HG02840 (cell line): ENCODE measurements around the gene NANOS2.

Source experiments
- ATAC-seq: cut with Tn5 transposase; IDR thresholded peaks from one replicate; pipeline ENCODE4 v1.9.1; 2021; ENCODE audit warnings: mild to moderate bottlenecking, moderate library complexity, moderate number of reproducible peaks; ENCODE audit not compliant: unreplicated experiment, low FRiP score

Gene NANOS2

DNA sequence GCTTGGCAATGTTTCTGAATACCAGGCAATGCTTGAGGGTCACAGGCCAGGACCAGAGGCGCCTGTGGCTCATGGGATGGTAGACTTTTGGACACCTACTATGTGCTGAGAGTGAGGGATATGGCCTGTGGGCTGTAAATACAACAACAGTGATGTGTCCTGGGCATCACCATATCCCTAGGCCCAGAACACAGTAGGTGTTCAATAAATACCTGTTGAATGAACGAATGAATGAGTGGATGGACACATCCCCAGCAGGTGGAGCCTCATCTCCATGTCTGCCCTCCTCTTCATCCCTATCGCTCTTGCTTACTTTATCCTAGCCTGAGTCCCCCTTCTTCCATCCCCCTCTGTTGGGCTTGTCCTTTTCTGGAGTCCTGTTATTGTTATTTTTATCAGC lies 16.5 kb upstream of the NANOS2 start:
- ATAC-seq = no peak

DNA sequence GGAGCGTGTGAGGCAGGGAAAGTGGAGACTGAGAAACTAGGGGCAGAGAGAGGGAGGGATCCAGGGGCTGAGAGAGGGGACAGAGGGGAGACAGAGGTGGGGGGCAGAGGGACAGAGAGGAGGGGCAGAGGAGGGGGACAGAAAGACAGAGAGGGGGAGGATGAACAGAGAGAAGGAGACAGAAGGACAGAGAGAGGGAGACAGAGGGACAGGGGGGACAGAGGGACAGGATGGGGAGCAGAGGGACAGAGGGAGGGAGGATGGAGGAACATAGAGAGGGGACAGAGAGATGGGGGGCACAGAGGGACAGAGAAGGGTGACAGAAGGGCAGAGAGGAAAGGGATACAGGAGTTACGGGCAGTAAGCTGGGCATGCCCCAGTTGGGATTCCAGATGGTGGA lies 14.7 kb upstream of the NANOS2 start:
- no peak for ATAC-seq

DNA sequence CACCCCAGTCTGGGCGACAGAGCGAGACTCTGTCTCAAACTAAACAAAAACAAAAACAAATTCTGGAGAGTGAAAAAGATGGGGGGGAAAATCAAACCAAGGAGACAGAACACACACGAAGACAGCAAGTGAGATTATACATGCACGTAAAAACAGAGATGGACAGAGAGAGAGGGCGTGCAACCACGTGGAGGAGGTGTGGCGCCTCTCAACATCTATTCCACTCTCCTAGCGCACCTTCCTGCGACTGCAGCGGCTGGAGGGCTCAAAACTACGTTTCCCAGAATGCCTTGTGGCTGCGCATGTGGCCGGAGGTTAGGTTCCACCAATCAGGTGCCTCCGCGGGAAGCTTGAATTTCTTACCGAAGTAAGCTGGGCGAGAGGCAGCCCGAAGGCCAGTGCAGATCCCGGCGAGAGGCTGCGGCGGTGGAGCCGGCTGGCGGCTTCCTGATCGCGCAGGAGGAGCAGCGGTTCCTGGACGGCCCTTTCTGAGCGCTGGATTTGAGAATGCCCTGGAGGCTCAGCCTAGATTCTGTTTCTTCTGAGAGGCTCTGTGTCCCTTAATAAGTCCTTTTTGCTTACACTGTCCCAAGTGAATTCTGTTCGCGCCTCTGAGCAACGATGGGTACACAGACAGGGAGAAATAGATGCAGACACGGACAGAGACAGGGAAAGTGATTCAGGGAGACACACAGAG lies 13.1 kb upstream of the NANOS2 start:
- ATAC-seq = no peak

DNA sequence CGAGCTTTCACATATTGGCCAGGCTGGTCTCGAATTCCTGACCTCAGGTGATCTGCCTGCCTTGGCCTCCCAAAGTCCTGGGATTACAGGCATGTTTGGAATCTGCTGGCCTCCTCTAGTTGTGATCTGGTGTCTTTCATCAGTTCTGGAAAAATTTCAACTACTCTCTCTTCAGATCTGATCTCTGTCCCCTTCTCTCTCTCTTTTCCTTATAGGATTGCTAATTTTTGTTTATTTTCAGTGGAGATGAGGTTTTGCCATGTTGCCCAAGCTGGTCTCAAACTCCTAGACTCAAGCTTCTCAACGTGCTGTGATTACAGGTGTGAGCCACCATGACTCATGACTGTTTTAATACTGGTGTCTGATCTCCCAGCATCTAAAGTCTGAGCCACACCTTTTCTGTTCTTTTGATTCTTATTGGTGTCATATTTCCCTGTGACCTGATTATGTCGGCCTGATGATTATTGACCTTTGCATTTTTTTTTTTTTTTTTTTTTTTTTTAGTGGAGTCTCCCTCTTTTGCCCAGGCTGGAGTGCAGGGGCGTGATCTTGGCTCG lies 10.4 kb upstream of the NANOS2 start:
- no peak for ATAC-seq

DNA sequence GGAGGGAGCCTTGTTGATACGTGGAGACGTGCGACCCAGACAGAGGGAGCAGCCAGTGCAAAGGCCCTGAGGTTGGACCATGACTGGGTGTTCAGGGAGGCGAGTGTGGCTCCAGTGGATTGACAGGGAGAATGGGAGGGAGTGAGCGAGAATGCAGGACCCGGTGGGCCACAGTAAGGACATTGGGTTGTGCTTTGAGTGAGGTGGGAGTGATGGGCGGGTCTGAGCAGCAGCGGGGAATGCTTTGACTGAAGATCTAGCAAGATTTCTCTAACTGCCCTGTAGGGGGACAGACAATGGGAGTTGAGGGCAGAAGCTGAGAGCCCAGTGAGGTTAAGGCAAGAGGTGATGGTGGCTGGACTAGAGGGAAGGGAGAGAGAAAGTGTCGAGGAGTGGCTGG lies 7.7 kb upstream of the NANOS2 start:
- no peak for ATAC-seq

DNA sequence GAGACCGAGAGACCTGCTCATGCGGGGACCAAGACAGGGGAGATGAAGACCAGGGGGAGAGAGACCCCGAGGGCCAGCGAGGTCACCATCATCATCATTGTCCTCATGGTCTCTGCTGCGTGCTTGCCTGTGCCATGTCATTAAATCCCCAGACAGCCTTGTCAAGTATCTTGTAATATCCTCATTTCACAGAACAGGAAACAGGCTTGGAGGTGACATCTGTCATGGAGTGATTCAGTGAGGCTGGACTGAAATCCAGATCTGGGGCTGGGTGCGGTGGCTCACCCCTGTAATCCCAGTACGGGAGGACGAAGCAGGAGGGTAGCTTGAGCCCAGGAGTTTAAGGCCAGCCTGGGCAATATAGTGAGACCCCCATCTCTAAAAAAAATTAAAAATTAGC lies 5.9 kb upstream of the NANOS2 start:
- no peak for ATAC-seq

DNA sequence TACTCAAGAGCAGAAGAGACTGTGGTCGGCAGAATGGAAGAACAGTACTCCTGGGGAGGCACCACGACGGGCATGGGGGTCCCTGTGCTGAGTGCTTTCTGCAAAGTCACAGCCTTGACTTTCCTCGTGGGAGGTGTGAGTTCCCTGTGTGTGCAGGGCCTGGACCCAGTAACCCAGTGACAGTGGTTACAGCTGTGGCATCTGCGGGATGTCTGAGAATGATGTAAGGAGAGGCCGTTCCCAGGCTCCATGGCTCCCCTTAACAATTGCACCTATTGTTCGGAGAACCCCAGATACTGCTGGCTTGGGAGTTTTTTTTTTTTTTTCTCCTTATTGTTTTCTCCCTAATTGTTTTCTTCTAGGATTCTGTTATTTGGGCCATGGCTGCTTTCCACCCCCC lies 5.1 kb upstream of the NANOS2 start:
- no peak for ATAC-seq

DNA sequence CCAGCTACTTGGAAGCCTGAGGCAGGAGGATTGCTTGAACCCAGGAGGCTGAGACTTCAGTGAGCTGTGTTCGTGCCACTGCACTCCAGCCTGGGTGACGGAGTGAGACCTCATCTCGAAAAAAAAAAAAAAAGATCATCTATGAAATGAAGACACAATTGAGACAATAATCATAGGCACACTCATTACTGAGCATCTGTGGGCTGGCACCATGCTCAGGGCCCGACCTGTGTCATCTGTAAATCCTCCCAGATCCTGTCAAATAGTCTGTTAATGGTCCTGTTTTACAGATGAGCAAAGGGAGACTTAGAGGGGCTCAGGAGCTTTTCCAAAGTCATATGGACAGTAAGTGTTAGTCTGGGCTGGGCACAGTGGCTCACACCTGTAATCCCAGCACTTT lies 4.1 kb upstream of the NANOS2 start:
- no peak for ATAC-seq

DNA sequence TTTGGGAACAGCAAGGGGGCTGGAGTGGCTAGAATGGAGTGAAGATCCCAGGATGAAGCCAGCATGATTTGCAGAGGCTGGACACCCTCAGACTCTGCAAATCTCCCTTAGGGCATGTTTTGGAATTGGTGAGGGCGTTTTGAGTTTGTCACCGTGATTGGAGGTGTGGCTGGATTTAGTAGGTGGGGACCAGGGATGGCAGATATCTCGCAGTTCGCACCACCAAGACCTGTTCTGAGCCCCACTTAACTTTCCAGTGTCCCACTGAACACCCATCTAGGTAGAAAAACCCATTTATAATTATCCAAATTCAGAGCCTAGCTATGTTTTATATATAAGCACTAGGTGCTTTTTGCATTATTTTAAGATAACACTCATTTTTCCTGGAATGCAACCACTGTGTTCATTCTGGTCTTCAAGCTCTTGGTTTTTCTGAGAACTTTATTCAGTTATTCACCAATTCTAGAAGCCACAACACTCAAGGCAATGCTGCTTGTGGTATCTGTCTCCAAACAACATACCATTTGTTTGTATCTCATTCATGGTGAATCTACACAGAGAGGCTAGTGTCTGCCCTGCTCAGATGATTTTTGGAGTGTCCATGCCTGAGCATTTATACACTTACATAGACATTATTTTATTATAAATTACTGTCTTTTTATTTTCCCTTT lies 3.0 kb upstream of the NANOS2 start:
- ATAC-seq = no peak

DNA sequence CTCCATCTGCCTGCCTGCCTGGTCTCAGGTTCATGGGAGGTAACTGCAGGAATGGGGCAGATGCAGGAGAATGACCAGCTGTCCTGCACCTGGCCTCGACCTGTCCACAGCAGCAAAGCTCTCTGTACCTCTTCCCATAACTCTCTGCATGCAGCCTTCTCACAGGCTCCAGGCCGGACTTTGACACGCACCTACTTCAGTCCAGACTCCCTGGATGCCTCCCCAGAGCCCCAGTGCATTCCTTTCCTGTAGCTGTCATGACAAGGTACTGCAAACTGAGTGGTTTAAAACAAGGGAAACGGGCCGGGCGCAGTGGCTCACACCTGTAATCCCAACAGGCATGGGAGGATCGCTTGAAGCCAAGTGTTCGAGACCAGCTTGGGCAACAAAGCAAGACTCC lies 3.3 kb downstream of the NANOS2 start:
- no peak for ATAC-seq

DNA sequence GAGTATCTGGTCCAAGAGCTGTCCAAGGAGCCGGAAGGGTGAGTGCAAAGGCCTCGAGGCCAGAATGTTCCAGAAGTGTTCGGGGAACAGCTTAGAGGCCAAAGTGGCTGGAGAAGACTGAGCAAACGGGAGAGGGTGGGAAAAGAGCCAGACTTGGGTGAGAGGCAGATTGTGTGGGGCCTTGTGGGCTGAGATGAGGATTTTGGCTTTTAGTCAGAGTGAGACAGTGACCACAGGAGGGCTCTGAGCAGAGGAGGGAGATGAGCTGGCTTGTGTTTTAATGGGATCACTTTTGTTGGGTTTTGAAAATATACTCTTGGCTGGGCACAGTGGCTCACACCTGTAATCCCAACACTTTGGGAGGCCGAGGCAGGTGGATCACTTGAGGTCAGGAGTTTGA lies 5.6 kb downstream of the NANOS2 start:
- ATAC-seq = no peak

DNA sequence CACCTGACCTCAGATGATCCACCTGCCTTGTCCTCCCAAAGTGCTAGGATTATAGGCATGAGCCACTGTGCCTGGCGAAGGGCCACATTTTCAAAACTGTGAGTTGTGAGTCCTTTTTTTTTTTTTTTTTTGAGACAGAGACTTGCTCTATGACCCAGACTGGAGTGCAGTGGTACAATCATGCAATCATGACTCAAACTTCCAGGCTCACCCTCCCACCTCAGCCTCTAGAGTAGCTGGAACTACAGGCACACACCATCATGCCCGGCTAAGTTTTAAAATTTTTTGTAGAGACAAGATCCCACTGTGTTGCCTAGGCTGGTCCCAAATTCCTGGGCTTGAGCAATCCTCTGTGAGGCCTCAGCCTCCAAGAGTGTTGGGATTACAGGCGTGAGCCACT lies 8.4 kb downstream of the NANOS2 start:
- no peak for ATAC-seq

DNA sequence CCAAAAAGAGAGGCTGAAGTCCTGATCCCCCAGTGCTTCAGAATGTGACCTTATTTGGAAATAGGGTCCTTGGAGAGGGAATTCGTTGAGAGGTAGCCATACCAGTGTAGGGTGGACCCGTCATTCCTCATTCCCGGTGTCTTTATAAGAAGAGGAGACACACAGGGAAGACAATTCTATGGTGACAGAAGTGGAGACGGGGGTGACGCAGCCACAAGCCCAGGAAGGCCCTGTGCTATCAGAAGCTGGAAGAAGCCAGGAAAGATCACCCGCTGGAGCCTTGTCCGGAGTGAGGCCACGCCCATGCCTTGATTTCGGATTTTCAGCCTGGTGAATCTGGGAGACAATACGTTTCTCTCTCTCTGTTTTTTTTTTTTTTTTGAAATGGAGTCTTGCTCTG lies 9.6 kb downstream of the NANOS2 start:
- no peak for ATAC-seq

DNA sequence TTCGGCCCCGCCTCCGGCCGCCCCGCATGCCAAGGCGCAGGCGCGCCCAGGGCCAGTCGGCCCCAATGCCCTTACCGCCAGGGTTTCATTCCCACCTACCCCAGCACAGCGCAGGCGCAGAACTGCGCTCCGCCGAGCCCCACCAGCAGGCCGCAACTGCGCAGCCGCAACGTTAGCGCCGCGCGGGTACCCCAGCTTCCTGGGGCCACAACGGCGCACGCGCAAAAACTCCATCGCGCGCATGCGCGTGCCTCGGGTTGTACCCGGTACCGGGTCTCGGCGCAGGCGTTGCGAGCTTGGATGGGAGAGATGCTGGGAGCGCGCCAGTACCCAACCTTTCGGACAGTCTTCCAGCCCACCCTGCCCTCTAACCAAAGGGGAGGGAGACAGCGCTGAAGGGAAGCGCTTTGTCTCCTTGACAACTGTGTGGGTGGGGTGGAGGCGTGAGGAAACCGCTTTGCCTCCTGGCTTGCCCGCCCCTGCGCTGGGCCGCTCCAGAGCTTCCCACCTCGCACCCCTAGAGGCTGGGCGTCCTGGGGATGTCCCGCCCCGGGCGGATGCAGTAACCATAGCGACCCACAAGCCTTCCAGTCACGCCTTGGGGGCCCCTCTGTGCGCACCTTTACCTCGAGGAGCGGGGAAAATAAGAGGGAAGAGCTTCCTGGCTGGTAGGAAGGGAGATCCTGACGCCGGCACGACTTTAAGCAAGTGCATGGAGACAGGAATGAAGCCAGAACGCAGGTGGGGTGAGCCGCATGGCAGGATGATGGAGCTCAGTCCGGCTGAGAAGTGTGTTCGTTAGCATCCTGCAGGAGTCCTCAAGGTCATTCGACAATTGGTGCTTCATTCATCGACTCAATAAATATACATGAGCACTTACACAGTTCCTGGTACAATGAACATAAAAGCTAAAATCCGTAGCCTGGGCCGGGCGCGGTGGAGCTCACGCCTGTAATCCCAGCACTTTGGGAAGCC lies 11.6 kb downstream of the NANOS2 start:
- ATAC-seq = peak; percentile 89

DNA sequence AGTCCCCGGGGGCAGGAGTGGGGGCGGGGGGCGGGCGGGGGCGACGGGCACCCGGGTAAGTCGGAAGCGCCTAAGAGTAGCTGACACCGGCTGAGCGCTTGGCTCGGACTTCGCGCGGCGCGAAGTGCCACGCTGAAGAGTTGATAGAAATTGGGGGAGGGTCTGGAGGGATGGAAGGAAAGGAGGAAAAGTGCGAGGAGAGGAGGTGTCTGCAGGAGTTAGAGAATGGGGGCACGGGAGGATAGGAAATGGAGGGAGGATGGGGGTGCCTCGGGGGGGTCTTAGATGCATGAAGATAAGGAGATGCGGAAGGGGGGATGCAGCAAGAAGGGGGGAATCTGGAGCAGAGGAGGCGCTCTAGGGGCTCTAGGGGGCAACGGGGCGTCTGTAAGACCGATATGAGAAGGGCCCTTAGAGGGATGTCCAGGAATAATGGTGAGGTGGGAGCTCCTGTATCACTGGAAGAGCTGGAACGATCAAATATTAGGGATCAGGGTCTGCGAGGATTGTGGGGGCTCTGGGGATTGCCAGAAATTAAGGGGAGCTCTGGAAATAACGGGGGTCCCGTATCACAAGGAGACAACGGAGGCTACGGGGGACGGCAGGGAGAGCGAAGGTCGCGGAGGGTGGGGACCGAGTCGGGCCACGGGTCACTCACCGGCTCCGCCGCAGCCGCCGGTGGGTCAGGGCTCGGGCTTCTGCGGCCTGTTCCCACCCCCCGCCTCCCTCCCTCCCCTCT lies 12.5 kb downstream of the NANOS2 start, which contains the start of gene MYPOP:
TSS of gene MYPOP (minus strand) at position 702 of the 739 bp plus-strand sequence. CDS start 840 bp downstream, outside the sequence.
- no peak for ATAC-seq

DNA sequence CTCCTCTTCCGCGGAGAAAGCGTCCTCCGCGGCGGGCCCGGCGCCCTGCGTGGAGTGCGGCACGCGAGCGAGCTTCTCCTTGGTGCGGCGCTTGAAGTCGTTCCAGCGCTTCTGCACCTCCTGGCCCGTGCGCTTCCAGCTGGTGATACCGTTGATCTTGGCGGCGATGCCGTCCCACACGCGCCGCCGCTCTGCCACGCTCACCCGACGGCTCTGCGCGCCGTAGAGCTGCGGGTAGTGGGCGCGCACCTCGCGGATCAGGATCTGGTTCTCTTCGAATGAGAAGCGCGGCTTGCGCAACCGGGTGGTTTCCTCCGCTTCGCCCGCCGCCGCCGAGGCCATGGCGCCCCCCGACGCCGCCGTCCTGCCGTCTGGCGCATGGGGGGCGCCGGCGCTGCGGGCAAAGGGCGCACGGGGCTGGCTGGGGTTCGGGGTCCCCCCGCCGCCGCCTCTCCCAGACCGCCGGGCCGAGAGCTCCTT lies 13.1 kb downstream of the NANOS2 start:
- no peak for ATAC-seq

DNA sequence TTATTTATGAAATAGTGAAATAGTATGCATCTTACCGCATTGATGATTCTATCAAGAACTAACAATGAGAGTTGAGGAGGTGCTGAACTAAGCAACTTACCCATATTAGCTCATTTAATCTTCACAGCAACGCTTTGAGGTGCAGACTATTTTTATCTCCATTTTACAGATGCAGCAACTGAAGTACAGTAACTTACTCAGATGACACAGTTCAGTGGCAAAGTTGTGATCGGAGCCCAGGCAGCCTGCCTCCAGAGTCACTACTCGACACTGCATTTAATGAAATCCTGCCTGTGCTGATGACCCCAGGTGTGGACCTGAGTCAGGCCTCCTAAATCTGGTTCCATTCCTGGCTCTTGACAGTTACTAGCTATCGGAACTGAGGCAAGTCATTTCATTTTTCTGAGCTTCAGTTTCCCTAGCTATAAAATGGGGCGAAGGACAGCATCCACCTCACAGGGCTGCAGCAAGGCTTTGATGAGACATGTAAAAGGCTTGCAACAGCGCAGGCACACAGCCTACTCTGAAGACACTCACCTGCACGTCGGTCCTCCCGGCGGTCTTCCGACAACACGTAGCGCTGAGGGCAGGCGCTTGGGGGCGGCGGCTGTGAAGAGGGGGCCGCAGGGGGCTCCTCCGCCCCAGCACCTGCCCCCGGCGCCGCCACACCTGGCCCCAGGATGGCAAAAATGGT lies 13.7 kb downstream of the NANOS2 start:
- ATAC-seq = no peak

DNA sequence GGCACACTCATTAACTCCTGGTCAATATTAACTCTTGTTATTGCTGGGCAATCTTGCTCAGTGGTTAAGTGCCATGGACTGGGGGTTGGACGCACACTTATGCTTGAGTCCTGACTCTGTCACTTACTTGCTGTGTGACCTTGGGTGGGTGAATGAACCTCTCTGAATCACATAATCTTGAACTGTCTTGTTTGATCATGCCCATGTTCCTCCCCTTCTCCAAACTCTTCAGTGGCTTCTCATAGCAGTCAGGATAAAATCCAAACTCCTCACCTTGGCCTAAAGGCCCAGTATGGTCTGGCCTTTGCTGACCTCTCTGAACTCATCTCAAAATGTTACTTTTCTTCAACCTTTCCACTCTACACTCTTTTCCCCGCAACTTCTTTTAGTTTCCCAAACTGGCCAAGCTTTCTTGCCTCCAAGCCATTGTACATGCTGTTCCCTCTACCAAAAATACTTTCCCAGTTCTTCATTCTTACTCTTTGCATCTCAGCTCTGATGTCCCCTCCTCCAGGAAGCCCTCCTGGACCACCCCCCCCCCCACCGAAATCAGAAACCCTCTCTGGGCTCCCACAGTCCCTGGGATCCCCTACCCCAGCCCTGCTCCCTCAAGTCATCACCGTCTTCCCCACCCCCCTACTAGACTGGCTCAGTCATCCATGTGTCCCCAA lies 14.5 kb downstream of the NANOS2 start:
- ATAC-seq = no peak

DNA sequence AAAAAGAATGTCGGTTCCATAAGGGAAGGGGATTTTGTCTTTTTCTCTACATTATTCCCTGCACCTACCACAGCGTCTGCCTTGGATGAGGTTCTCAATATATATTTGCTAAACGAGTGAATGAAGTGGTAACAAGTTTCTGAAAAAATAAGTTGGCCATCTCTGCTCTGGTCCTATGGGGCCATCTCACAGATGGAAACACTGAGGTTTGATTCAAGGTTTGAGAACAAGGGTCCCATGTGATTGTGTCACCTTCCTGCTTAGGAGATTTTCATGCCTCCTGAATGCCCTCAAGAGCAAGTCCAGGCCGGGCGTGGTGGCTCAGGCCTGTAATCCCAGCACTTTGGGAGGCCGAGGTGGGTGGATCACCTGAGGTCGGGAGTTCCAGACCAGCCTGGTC lies 15.3 kb downstream of the NANOS2 start:
- ATAC-seq = no peak
